ENCODE results near the gene TNIK. TPM values are rescaled to one million over a fixed set of nuclear protein-coding genes. Genes with fewer than 3 reads are reported as not detected.
"Not testable (repeated sequence)": the region's sequence is repeated elsewhere in the genome, so short reads cannot be mapped to it uniquely, and the experiment has no call there.

TNIK gene
- total and polyA plus RNA-seq, 10 donors, result 0.85 to 34.5 (median 14.1) TPM

- Histone ChIP-seq H3K4me3 (no peak overlapping the region), H3K27me3 (replicated peaks in 1 of 7) (no peaks in the 10 kb centered on the region), H3K4me1 (peaks cover 0 to 4% (median 0%) of the 10 kb centered on the region in 6 donors), H3K27ac (no peak overlapping the region), H3K36me3 (no peaks in the 10 kb centered on the region), H3K9me3 (peaks cover 0 to 8% (median 2%) of the 10 kb centered on the region in 8 donors)
- TF ChIP-seq CTCF (IDR thresholded peaks at IDR 0.05 in 8 of 11, conservative IDR thresholded peaks at IDR 0.05 in 3 of 11), result no peak
- no peak for TF ChIP-seq POLR2AphosphoS5 (IDR thresholded peaks at IDR 0.05)
- TF ChIP-seq POLR2A (IDR thresholded peaks at IDR 0.05), result no peak
- 65 to 82% (median 73%) methylated on average over 6 of the region's 6 CpGs for WGBS, 5 donors
- DNase-seq, result no peak
- intact Hi-C loops (cut with DNase I; ENCODE audit: low total_unique reads), result no loop called here
Observed at GRCh38 chr3:171306631-171307030, 153.6 kb downstream of the TNIK start.

GRCh38 chr3:171305823-171306222, 154.4 kb downstream of the TNIK start:
- DNase-seq; H3K9me3 ChIP-seq; H3K27me3 ChIP-seq (replicated peaks in 1 of 7); H3K4me3 ChIP-seq; H3K36me3 ChIP-seq; H3K27ac ChIP-seq; H3K4me1 ChIP-seq; intact Hi-C loops (cut with DNase I; ENCODE audit: low total_unique reads): not testable (repeated sequence)
- 73 to 86% (median 78%) methylated on average over 3 of the region's 3 CpGs for WGBS, 5 donors

GRCh38 chr3:171304498-171304897, 155.7 kb downstream of the TNIK start:
- not testable (repeated sequence) for DNase-seq

GRCh38 chr3:171304017-171304416, 156.2 kb downstream of the TNIK start:
- H3K9me3 ChIP-seq; H3K36me3 ChIP-seq; H3K27me3 ChIP-seq (replicated peaks in 1 of 7); intact Hi-C loops (cut with DNase I; ENCODE audit: low total_unique reads); DNase-seq; H3K4me3 ChIP-seq; H3K4me1 ChIP-seq; H3K27ac ChIP-seq: not testable (repeated sequence)
- WGBS, 5 donors, result 84 to 100% (median 88%) methylated on average over 1 of the region's 1 CpG

More at GRCh38 chr3:171304498-171304897, 155.7 kb downstream of the TNIK start:
- H3K4me1 ChIP-seq; H3K36me3 ChIP-seq; H3K27me3 ChIP-seq (replicated peaks in 1 of 7); intact Hi-C loops (cut with DNase I; ENCODE audit: low total_unique reads); H3K9me3 ChIP-seq; H3K4me3 ChIP-seq; H3K27ac ChIP-seq: not testable (repeated sequence)
- 91 to 99% (median 96%) methylated on average over 4 of the region's 4 CpGs for WGBS, 5 donors

GRCh38 chr3:171301998-171302397, 158.2 kb downstream of the TNIK start:
- H3K9me3 ChIP-seq, result no peaks in the 10 kb centered on the region
- no peak for DNase-seq
- intact Hi-C loops (cut with DNase I; ENCODE audit: low total_unique reads), result no loop called here
- H3K27ac ChIP-seq, result no peak overlapping the region
- WGBS, 5 donors, result 93 to 100% (median 97%) methylated on average over 1 of the region's 1 CpG
- no peaks in the 10 kb centered on the region for H3K36me3 ChIP-seq
- H3K27me3 ChIP-seq (replicated peaks in 1 of 7), result no peaks in the 10 kb centered on the region
- H3K4me1 ChIP-seq, result no peaks in the 10 kb centered on the region
- no peak overlapping the region for H3K4me3 ChIP-seq
- no peak for TF ChIP-seq CTCF (IDR thresholded peaks at IDR 0.05 in 8 of 11, conservative IDR thresholded peaks at IDR 0.05 in 3 of 11)
- TF ChIP-seq POLR2AphosphoS5 (IDR thresholded peaks at IDR 0.05), result no peak
- no peak for TF ChIP-seq POLR2A (IDR thresholded peaks at IDR 0.05)

- H3K27ac ChIP-seq, result no peak overlapping the region
- intact Hi-C loops (cut with DNase I; ENCODE audit: low total_unique reads), result no loop called here
- DNase-seq, result no peak
- H3K4me3 ChIP-seq, result no peak overlapping the region
- peaks cover 0 to 4% (median 0%) of the 10 kb centered on the region in 6 donors for H3K4me1 ChIP-seq
- WGBS, 5 donors, result 94 to 100% (median 97%) methylated on average over 1 of the region's 1 CpG
- no peaks in the 10 kb centered on the region for H3K27me3 ChIP-seq (replicated peaks in 1 of 7)
- TF ChIP-seq POLR2AphosphoS5 (IDR thresholded peaks at IDR 0.05) (no peak), POLR2A (IDR thresholded peaks at IDR 0.05) (no peak), CTCF (IDR thresholded peaks at IDR 0.05 in 8 of 11, conservative IDR thresholded peaks at IDR 0.05 in 3 of 11) (no peak)
- H3K36me3 ChIP-seq, result no peaks in the 10 kb centered on the region
- no peaks in the 10 kb centered on the region for H3K9me3 ChIP-seq
Observed at GRCh38 chr3:171301002-171301401, 159.2 kb downstream of the TNIK start.
